ENCODE measurements around the gene THBD. TPM values are rescaled to one million over a fixed set of nuclear protein-coding genes. Genes with fewer than 3 reads are reported as not detected.
A peak's percentile ranks its signal among the peaks of the same experiment; 100 is the strongest.

Gene THBD
- total and polyA plus RNA-seq, 9 of the 15 experiments (the other 6 are each of a cell fraction or from before 2014, with no cell fraction given) = 0.07 to 0.49 (median 0.33) TPM

- TF ChIP-seq, protein P1, sequence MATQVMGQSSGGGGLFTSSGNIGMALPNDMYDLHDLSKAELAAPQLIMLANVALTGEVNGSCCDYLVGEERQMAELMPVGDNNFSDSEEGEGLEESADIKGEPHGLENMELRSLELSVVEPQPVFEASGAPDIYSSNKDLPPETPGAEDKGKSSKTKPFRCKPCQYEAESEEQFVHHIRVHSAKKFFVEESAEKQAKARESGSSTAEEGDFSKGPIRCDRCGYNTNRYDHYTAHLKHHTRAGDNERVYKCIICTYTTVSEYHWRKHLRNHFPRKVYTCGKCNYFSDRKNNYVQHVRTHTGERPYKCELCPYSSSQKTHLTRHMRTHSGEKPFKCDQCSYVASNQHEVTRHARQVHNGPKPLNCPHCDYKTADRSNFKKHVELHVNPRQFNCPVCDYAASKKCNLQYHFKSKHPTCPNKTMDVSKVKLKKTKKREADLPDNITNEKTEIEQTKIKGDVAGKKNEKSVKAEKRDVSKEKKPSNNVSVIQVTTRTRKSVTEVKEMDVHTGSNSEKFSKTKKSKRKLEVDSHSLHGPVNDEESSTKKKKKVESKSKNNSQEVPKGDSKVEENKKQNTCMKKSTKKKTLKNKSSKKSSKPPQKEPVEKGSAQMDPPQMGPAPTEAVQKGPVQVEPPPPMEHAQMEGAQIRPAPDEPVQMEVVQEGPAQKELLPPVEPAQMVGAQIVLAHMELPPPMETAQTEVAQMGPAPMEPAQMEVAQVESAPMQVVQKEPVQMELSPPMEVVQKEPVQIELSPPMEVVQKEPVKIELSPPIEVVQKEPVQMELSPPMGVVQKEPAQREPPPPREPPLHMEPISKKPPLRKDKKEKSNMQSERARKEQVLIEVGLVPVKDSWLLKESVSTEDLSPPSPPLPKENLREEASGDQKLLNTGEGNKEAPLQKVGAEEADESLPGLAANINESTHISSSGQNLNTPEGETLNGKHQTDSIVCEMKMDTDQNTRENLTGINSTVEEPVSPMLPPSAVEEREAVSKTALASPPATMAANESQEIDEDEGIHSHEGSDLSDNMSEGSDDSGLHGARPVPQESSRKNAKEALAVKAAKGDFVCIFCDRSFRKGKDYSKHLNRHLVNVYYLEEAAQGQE (IDR thresholded peaks at IDR 0.05; ENCODE audit: borderline replicate concordance) = peak; percentile 23; the same call in 1 of the 2 replicates
- TF ChIP-seq, protein P1 (CRISPR knock-in tag; IDR thresholded peaks at IDR 0.05; ENCODE audit: low read depth) = no peak
- no peak for TF ChIP-seq CBFA2T3 (IDR thresholded peaks at IDR 0.05)
- peak in 1 of 3 experiments; percentile 17 for TF ChIP-seq YY1 (IDR thresholded peaks at IDR 0.05; ENCODE audit: borderline replicate concordance in 1 of 3, control insufficient read depth in 1 of 3, extremely low read depth in 1 of 3, insufficient read depth in 3 of 3, insufficient read length in 1 of 3, insufficient replicate concordance in 2 of 3, low read depth in 1 of 3, low read length in 2 of 3)
- no peak for TF ChIP-seq ZNF146 (CRISPR knock-in tag; IDR thresholded peaks at IDR 0.05; ENCODE audit: unreplicated experiment)
- no peak for TF ChIP-seq ZNF431 (CRISPR knock-in tag; IDR thresholded peaks at IDR 0.05)
- peak; percentile 26; the same call in 1 of the 2 replicates for TF ChIP-seq SMC3 (conservative IDR thresholded peaks at IDR 0.05; ENCODE audit: insufficient read depth, low read depth, low read length)
Measured at GRCh38 chr20:23079016-23079351, 29.5 kb upstream of the THBD start (continued).
